HepG2 (cell line): ENCODE measurements around the gene GLTPD2. TPM values are rescaled to one million over a fixed set of nuclear protein-coding genes. Genes with fewer than 3 reads are reported as not detected.
A peak's percentile ranks its signal among the peaks of the same experiment; 100 is the strongest.

Experiments used
- AKAP8 ChIP-seq: sonication (generic); formaldehyde crosslinking; IDR thresholded peaks from 2 replicates; pipeline ENCODE4 v1.5.1; 2020; ENCODE audit warnings: mild to moderate bottlenecking, missing genetic modification reagents
- EP300 ChIP-seq, 3 experiments: sonication (generic) in 1 of 3; formaldehyde crosslinking in 1 of 3; IDR thresholded peaks; 2 replicates each; pipeline versions ENCODE4 v1.5.1 to v1.6.1; 2011 to 2020; ENCODE audit warnings: low read depth in 2 of 3, low read length in 2 of 3, borderline replicate concordance in 1 of 3, improper control_type of control experiment in 1 of 3, mild to moderate bottlenecking in 1 of 3, missing genetic modification reagents in 1 of 3, moderate library complexity in 1 of 3
- FOXA1 ChIP-seq, 2 experiments: fragments of 450-650 bp in 1 of 2; sonication (generic) in 1 of 2; formaldehyde crosslinking in 1 of 2; IDR thresholded peaks; 2 replicates each; pipeline versions ENCODE4 v1.4.0 to v1.6.1; 2016 to 2020; ENCODE audit warnings: missing genetic modification reagents in 1 of 2
- FOXP4 ChIP-seq: sonication (generic); formaldehyde crosslinking; IDR thresholded peaks from 2 replicates; pipeline ENCODE4 v1.4.0; 2020; ENCODE audit warnings: missing genetic modification reagents
- KDM4B ChIP-seq: sonication (generic); formaldehyde crosslinking; IDR thresholded peaks from 2 replicates; pipeline ENCODE4 v1.4.0; 2020; ENCODE audit warnings: missing genetic modification reagents
- MTERF4 ChIP-seq: sonication (generic); formaldehyde crosslinking; IDR thresholded peaks from 2 replicates; pipeline ENCODE4 v1.8.0; 2023; ENCODE audit warnings: mild to moderate bottlenecking, missing genetic modification reagents
- MYC ChIP-seq: sonication (generic); formaldehyde crosslinking; IDR thresholded peaks from 2 replicates; pipeline ENCODE4 v1.9.0; 2021; ENCODE audit warnings: missing genetic modification reagents, borderline replicate concordance
- TP53 ChIP-seq: sonication (generic); formaldehyde crosslinking; conservative IDR thresholded peaks from 2 replicates; pipeline ENCODE4 v1.4.0; 2020; ENCODE audit warnings: missing genetic modification reagents
- ZNF281 ChIP-seq: sonication (generic); formaldehyde crosslinking; IDR thresholded peaks from 2 replicates; pipeline ENCODE4 v1.4.0; 2020; ENCODE audit warnings: missing genetic modification reagents, borderline replicate concordance
- ZNF749 ChIP-seq: sonication (generic); formaldehyde crosslinking; IDR thresholded peaks from 2 replicates; pipeline ENCODE4 v1.8.0; 2022; ENCODE audit warnings: mild to moderate bottlenecking, missing genetic modification reagents, moderate library complexity, borderline replicate concordance
- ZNF773 ChIP-seq: sonication (generic); formaldehyde crosslinking; IDR thresholded peaks from 2 replicates; pipeline ENCODE4 v1.4.0; 2020; ENCODE audit warnings: missing genetic modification reagents, borderline replicate concordance
- polyA plus RNA-seq, 8 experiments: library from polyadenylated mRNA; depleted of rRNA in 3 of 8; stranded (reverse) in 7 of 8; unstranded in 1 of 8; fragments of >200 nt; fragmentation: Illumina TruSeq in 4 of 8; extraction: Trizol in 4 of 8; gene quantifications; 2 replicates each; pipeline versions ENCODE4 v1.2.1 to v1.2.3, GENCODE V29; 2011 to 2016; ENCODE audit warnings: low read depth in 4 of 8, missing spikeins in 1 of 8, mixed read lengths in 1 of 8; ENCODE audit not compliant: insufficient read depth in 1 of 8
- total RNA-seq, 5 experiments: library from RNA; depleted of rRNA; stranded (reverse); fragments of >200 nt; fragmentation: Illumina TruSeq; extraction: Trizol; gene quantifications; 2 replicates each; pipeline ENCODE4 v1.2.3, GENCODE V29; 2016; ENCODE audit warnings: low read depth in 1 of 5

The GLTPD2 gene
- total and polyA plus RNA-seq, 2 of the 13 experiments (the other 11 are each of a cell fraction or from before 2014, with no cell fraction given): 7.5 to 12.9 TPM

GRCh38 chr17:4777969-4778760 lies 10.6 kb upstream of the GLTPD2 start (continued):
- no peak for TF ChIP-seq MTERF4 (CRISPR knock-in tag)
- TF ChIP-seq FOXA1 (IDR thresholded peaks at IDR 0.05): no peak
- peak; percentile 91 for TF ChIP-seq FOXA1 (CRISPR knock-in tag; IDR thresholded peaks at IDR 0.05)
- TF ChIP-seq TP53 (CRISPR knock-in tag): no peak
- peak; percentile 67; the same call in 1 of the 2 replicates for TF ChIP-seq MYC (CRISPR knock-in tag)
- no peak for TF ChIP-seq ZNF749 (CRISPR knock-in tag)
- peak; percentile 53; the same call in 1 of the 2 replicates for TF ChIP-seq ZNF281
- TF ChIP-seq FOXP4 (CRISPR knock-in tag): peak; percentile 90
- TF ChIP-seq KDM4B (CRISPR knock-in tag): 0 out of 2 replicates have a peak, but pooled peaks have one; percentile 53
- TF ChIP-seq EP300 (IDR thresholded peaks at IDR 0.05; ENCODE audit: low read depth in 2 of 2, low read length in 2 of 2): peak; percentile 66 to 67
- peak; percentile 84 for TF ChIP-seq EP300 (CRISPR knock-in tag; IDR thresholded peaks at IDR 0.05; ENCODE audit: borderline replicate concordance)
- TF ChIP-seq AKAP8 (CRISPR knock-in tag): no peak
- TF ChIP-seq ZNF773 (CRISPR knock-in tag): no peak
